HepG2 (cell line): Measurements from ENCODE around the gene SAMSN1. TPM values are rescaled to one million over a fixed set of nuclear protein-coding genes. Genes with fewer than 3 reads are reported as not detected.

Source experiments
- ATAC-seq: fragments of 200-7000 bp; cut with Tn5 transposase; 3 replicates; pipeline ENCODE4 v1.9.1; 2020; ENCODE audit warnings: mild to moderate bottlenecking, moderate library complexity
- BruUV-seq: library from RNA; stranded (reverse); fragments of 400-500 nt; replicated peaks from 2 replicates; lab custom pipeline; 2021; lab: Mats Ljungman, UMichigan
- CTCF ChIA-PET: fragments of 300-600 bp; formaldehyde crosslinking; extraction: SDS; loops from one replicate; lab custom pipeline; 2021; ENCODE audit warnings: low total read pairs, inconsistent platforms, low intra/inter-chr PET ratio; lab: Yijun Ruan, JAX
- POLR2A ChIA-PET: fragments of 350-600 bp; sonication (Branson Sonifier 250); formaldehyde crosslinking; loops from one replicate; lab custom pipeline; 2020; ENCODE audit warnings: antibody characterized with exemption, inconsistent platforms; lab: Yijun Ruan, JAX
- DNase-seq: peaks from one replicate; pipeline ENCODE4 v3.0.0-alpha.2; 2015; ENCODE audit warnings: low spot score
- FAIRE-seq: peaks from 3 replicates; lab custom pipeline; 2011; peaks lifted over from hg19 to GRCh38; lab: Jason Lieb, UNC
- H2AFZ ChIP-seq: one replicate; pipeline ENCODE4 v1.6.1; 2011; ENCODE audit warnings: low read length, inconsistent platforms
- H3K27ac ChIP-seq: fragments of 300-600 bp; 3 replicates; pipeline ENCODE4 v1.8.0; 2011; ENCODE audit warnings: mixed run types, mild to moderate bottlenecking, mixed read lengths, low read length, inconsistent platforms; ENCODE audit not compliant: insufficient read depth; ENCODE audit errors: extremely low read length
- H3K27me3 ChIP-seq, 2 experiments: fragments of 200-600 bp in 1 of 2; 2 replicates in 1 of 2; 3 replicates in 1 of 2; pipeline versions ENCODE4 v1.6.0 to v1.8.0; 2011; ENCODE audit warnings: low read length in 2 of 2, mild to moderate bottlenecking in 2 of 2, moderate library complexity in 2 of 2, inconsistent platforms in 1 of 2; ENCODE audit not compliant: insufficient read depth in 2 of 2, control insufficient read depth in 1 of 2
- H3K36me3 ChIP-seq, 2 experiments: fragments of 200-600 bp in 1 of 2; replicated peaks in 1 of 2; 2 replicates in 1 of 2; 3 replicates in 1 of 2; pipeline versions ENCODE4 v1.5.1 to v1.8.0; 2011; ENCODE audit warnings: low read length in 2 of 2, inconsistent platforms in 1 of 2; ENCODE audit not compliant: insufficient read depth in 2 of 2, control insufficient read depth in 1 of 2
- H3K4me1 ChIP-seq: 2 replicates; pipeline ENCODE4 v1.5.1; 2012; ENCODE audit warnings: low read length, inconsistent platforms; ENCODE audit not compliant: insufficient read depth
- H3K4me2 ChIP-seq: 2 replicates; pipeline ENCODE4 v1.6.0; 2011; ENCODE audit warnings: low read depth, low read length, inconsistent platforms
- H3K4me3 ChIP-seq, 3 experiments: fragments of 200-600 bp in 1 of 3; sonication (generic), shearing (Covaris generic) in 1 of 3; replicated peaks in 1 of 3; 2 replicates each; pipeline ENCODE4 v1.5.1; 2011 to 2016; ENCODE audit warnings: low read length in 3 of 3, inconsistent platforms in 2 of 3, low read depth in 2 of 3, mild to moderate bottlenecking in 2 of 3, control low read depth in 1 of 3, mixed read lengths in 1 of 3; ENCODE audit not compliant: insufficient read depth in 1 of 3
- H3K79me2 ChIP-seq: one replicate; pipeline ENCODE4 v1.6.1; 2011; ENCODE audit warnings: low read length, inconsistent platforms; ENCODE audit not compliant: insufficient read depth
- H3K9ac ChIP-seq: 2 replicates; pipeline ENCODE4 v1.6.0; 2011; ENCODE audit warnings: mild to moderate bottlenecking, low read depth, low read length, inconsistent platforms; ENCODE audit not compliant: insufficient read depth
- H3K9me3 ChIP-seq: 2 replicates; pipeline ENCODE4 v1.5.1; 2012; ENCODE audit warnings: mild to moderate bottlenecking, low read length
- H4K20me1 ChIP-seq: 2 replicates; pipeline ENCODE4 v1.6.0; 2011; ENCODE audit warnings: inconsistent platforms, mild to moderate bottlenecking, low read length, moderate library complexity; ENCODE audit not compliant: insufficient read depth
- CBFB ChIP-seq: sonication (generic); formaldehyde crosslinking; IDR thresholded peaks from 2 replicates; pipeline ENCODE4 v1.4.0; 2020; ENCODE audit warnings: missing genetic modification reagents
- KMT2B ChIP-seq: IDR thresholded peaks from 2 replicates; pipeline ENCODE4 v1.6.1; 2016; ENCODE audit warnings: missing genetic modification reagents, missing compliant biosample characterization
- MAFG ChIP-seq: sonication (generic); formaldehyde crosslinking; IDR thresholded peaks from 2 replicates; pipeline ENCODE4 v1.5.1; 2020; ENCODE audit warnings: mild to moderate bottlenecking, missing genetic modification reagents
- MED8 ChIP-seq: sonication (generic); formaldehyde crosslinking; IDR thresholded peaks from 2 replicates; pipeline ENCODE4 v1.8.1; 2023; ENCODE audit warnings: mild to moderate bottlenecking, missing genetic modification reagents; ENCODE audit not compliant: insufficient replicate concordance
- RCOR2 ChIP-seq: IDR thresholded peaks from 2 replicates; pipeline ENCODE4 v1.6.1; 2016; ENCODE audit warnings: missing biosample characterization, missing genetic modification reagents
- SAP130 ChIP-seq: IDR thresholded peaks from 2 replicates; pipeline ENCODE4 v1.6.1; 2016; ENCODE audit warnings: low read depth
- ZNF232 ChIP-seq: sonication (generic); formaldehyde crosslinking; IDR thresholded peaks from 2 replicates; pipeline ENCODE4 v1.4.0; 2020; ENCODE audit warnings: missing genetic modification reagents, borderline replicate concordance
- ZNF496 ChIP-seq: sonication (generic); formaldehyde crosslinking; IDR thresholded peaks from 2 replicates; pipeline ENCODE4 v1.8.1; 2023; ENCODE audit warnings: mild to moderate bottlenecking, moderate library complexity, missing genetic modification reagents; ENCODE audit not compliant: insufficient replicate concordance
- ZNF879 ChIP-seq: sonication (generic); formaldehyde crosslinking; IDR thresholded peaks from 2 replicates; pipeline ENCODE4 v1.8.1; 2023; ENCODE audit warnings: missing genetic modification reagents
- ZSCAN5A ChIP-seq: sonication (generic); formaldehyde crosslinking; IDR thresholded peaks from 2 replicates; pipeline ENCODE4 v1.8.0; 2022; ENCODE audit warnings: mild to moderate bottlenecking, missing genetic modification reagents, borderline replicate concordance
- in situ Hi-C: cut with HindIII; loops from 2 replicates; pipeline ENCODE4 v1.10.0; 2017; ENCODE audit warnings: low pct_unique_long_range_greater_than_20kb; ENCODE audit not compliant: extremely low pct_ligation_motif_present
- intact Hi-C: fragments of 100-400 bp; cut with micrococcal nuclease; formaldehyde crosslinking; loops from one replicate; pipeline ENCODE4 v1.10.0; 2022; ENCODE audit not compliant: unreplicated experiment
- polyA plus RNA-seq, 8 experiments: library from polyadenylated mRNA; depleted of rRNA in 3 of 8; stranded (reverse) in 7 of 8; unstranded in 1 of 8; fragments of >200 nt; fragmentation: Illumina TruSeq in 4 of 8; extraction: Trizol in 4 of 8; gene quantifications; 2 replicates each; pipeline versions ENCODE4 v1.2.1 to v1.2.3, GENCODE V29; 2011 to 2016; ENCODE audit warnings: low read depth in 4 of 8, missing spikeins in 1 of 8, mixed read lengths in 1 of 8; ENCODE audit not compliant: insufficient read depth in 1 of 8
- total RNA-seq, 5 experiments: library from RNA; depleted of rRNA; stranded (reverse); fragments of >200 nt; fragmentation: Illumina TruSeq; extraction: Trizol; gene quantifications; 2 replicates each; pipeline ENCODE4 v1.2.3, GENCODE V29; 2016; ENCODE audit warnings: low read depth in 1 of 5
- TF ChIP-seq, protein P1 (sequence below): sonication (generic); formaldehyde crosslinking; IDR thresholded peaks from 2 replicates; pipeline ENCODE4 v1.5.1; 2020; ENCODE audit warnings: mild to moderate bottlenecking, missing genetic modification reagents, moderate library complexity
- TF ChIP-seq, protein P2 (sequence below): sonication (generic); formaldehyde crosslinking; IDR thresholded peaks from 2 replicates; pipeline ENCODE4 v1.9.0; 2021; ENCODE audit warnings: missing genetic modification reagents, borderline replicate concordance
- TF ChIP-seq, protein P3 (sequence below): sonication (generic); formaldehyde crosslinking; IDR thresholded peaks from 2 replicates; pipeline ENCODE4; 2020; ENCODE audit warnings: missing genetic modification reagents, mild to moderate bottlenecking, borderline replicate concordance

SAMSN1 gene
- total and polyA plus RNA-seq, 2 of the 13 experiments (the other 11 are each of a cell fraction or from before 2014, with no cell fraction given) = 0.09 TPM; not detected in 1

GRCh38 chr21:14562959-14563358 is 16.8 kb upstream of the SAMSN1 start:
- H3K36me3 ChIP-seq = no peaks in the 10 kb centered on the region
- no TSS peak for BruUV-seq
- no peaks in the 10 kb centered on the region for H4K20me1 ChIP-seq
- no peak overlapping the region for H3K4me2 ChIP-seq
- ATAC-seq = no peak
- no peak for DNase-seq
- H3K9ac ChIP-seq = no peak overlapping the region
- POLR2A ChIA-PET = no interaction called here
- CTCF ChIA-PET = no interaction called here
- no peaks in the 10 kb centered on the region for H3K79me2 ChIP-seq
- H3K9me3 ChIP-seq = 0 out of 2 replicates have a peak, but pooled peaks cover 6% of the 10 kb centered on the region
- no peaks in the 10 kb centered on the region for H3K4me1 ChIP-seq
- intact Hi-C loops (no loop called here), in situ Hi-C loops (no loop called here)
- no peaks in the 10 kb centered on the region for H3K27me3 ChIP-seq
- H3K4me3 ChIP-seq = no peak overlapping the region
- FAIRE-seq = no peak
- no peak overlapping the region for H2AFZ ChIP-seq
- no peak overlapping the region for H3K27ac ChIP-seq
- no peak for TF ChIP-seq ZSCAN5A (CRISPR knock-in tag)
- TF ChIP-seq, protein P1, sequence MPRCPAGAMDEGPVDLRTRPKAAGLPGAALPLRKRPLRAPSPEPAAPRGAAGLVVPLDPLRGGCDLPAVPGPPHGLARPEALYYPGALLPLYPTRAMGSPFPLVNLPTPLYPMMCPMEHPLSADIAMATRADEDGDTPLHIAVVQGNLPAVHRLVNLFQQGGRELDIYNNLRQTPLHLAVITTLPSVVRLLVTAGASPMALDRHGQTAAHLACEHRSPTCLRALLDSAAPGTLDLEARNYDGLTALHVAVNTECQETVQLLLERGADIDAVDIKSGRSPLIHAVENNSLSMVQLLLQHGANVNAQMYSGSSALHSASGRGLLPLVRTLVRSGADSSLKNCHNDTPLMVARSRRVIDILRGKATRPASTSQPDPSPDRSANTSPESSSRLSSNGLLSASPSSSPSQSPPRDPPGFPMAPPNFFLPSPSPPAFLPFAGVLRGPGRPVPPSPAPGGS (CRISPR knock-in tag) = no peak
- TF ChIP-seq, protein P2, sequence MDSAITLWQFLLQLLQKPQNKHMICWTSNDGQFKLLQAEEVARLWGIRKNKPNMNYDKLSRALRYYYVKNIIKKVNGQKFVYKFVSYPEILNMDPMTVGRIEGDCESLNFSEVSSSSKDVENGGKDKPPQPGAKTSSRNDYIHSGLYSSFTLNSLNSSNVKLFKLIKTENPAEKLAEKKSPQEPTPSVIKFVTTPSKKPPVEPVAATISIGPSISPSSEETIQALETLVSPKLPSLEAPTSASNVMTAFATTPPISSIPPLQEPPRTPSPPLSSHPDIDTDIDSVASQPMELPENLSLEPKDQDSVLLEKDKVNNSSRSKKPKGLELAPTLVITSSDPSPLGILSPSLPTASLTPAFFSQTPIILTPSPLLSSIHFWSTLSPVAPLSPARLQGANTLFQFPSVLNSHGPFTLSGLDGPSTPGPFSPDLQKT (CRISPR knock-in tag) = no peak
- no peak for TF ChIP-seq CBFB (CRISPR knock-in tag)
- no peak for TF ChIP-seq SAP130 (CRISPR knock-in tag)
- no peak for TF ChIP-seq MAFG
- no peak for TF ChIP-seq ZNF232 (CRISPR knock-in tag)
- TF ChIP-seq, protein P3, sequence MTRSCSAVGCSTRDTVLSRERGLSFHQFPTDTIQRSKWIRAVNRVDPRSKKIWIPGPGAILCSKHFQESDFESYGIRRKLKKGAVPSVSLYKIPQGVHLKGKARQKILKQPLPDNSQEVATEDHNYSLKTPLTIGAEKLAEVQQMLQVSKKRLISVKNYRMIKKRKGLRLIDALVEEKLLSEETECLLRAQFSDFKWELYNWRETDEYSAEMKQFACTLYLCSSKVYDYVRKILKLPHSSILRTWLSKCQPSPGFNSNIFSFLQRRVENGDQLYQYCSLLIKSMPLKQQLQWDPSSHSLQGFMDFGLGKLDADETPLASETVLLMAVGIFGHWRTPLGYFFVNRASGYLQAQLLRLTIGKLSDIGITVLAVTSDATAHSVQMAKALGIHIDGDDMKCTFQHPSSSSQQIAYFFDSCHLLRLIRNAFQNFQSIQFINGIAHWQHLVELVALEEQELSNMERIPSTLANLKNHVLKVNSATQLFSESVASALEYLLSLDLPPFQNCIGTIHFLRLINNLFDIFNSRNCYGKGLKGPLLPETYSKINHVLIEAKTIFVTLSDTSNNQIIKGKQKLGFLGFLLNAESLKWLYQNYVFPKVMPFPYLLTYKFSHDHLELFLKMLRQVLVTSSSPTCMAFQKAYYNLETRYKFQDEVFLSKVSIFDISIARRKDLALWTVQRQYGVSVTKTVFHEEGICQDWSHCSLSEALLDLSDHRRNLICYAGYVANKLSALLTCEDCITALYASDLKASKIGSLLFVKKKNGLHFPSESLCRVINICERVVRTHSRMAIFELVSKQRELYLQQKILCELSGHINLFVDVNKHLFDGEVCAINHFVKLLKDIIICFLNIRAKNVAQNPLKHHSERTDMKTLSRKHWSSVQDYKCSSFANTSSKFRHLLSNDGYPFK (CRISPR knock-in tag) = no peak
- no peak for TF ChIP-seq KMT2B (CRISPR knock-in tag)
- TF ChIP-seq MED8 (CRISPR knock-in tag) = no peak
- TF ChIP-seq ZNF879 = no peak
- TF ChIP-seq RCOR2 (CRISPR knock-in tag) = no peak
- TF ChIP-seq ZNF496 = no peak
